Measurements from ENCODE around the gene UBE3D. TPM values are rescaled to one million over a fixed set of nuclear protein-coding genes. Genes with fewer than 3 reads are reported as not detected.
"Not testable (repeated sequence)": the region's sequence is repeated elsewhere in the genome, so short reads cannot be mapped to it uniquely, and the experiment has no call there.

Gene UBE3D
- total and polyA plus RNA-seq, 10 donors = 3.8 to 20.6 (median 8.1) TPM

- no peak for DNase-seq
- 89 to 93% (median 92%) methylated on average over 9 of the region's 9 CpGs for WGBS, 5 donors
- H3K27me3 ChIP-seq (replicated peaks in 1 of 7) = no peaks in the 10 kb centered on the region
- no peak overlapping the region for H3K27ac ChIP-seq
- no peak for TF ChIP-seq POLR2A (IDR thresholded peaks at IDR 0.05)
- TF ChIP-seq CTCF (IDR thresholded peaks at IDR 0.05 in 8 of 11, conservative IDR thresholded peaks at IDR 0.05 in 3 of 11) = no peak
- TF ChIP-seq POLR2AphosphoS5 (IDR thresholded peaks at IDR 0.05) = no peak
- no peaks in the 10 kb centered on the region for H3K9me3 ChIP-seq
- peaks cover 0 to 23% (median 0%) of the 10 kb centered on the region in 6 donors for H3K36me3 ChIP-seq
- H3K4me3 ChIP-seq = no peak overlapping the region
- intact Hi-C loops (cut with DNase I; ENCODE audit: low total_unique reads) = no loop called here
- H3K4me1 ChIP-seq = no peaks in the 10 kb centered on the region
These were observed 171.6 kb downstream of the UBE3D start for GRCh38 chr6:82893889-82894652.

GRCh38 chr6:82891503-82891902 is 174.1 kb downstream of the UBE3D start:
- H3K4me1 ChIP-seq; H3K27me3 ChIP-seq (replicated peaks in 1 of 7); intact Hi-C loops (cut with DNase I; ENCODE audit: low total_unique reads); H3K4me3 ChIP-seq; H3K9me3 ChIP-seq; H3K27ac ChIP-seq; DNase-seq: not testable (repeated sequence)
- peaks cover 0 to 23% (median 0%) of the 10 kb centered on the region in 6 donors for H3K36me3 ChIP-seq
- 75 to 92% (median 87%) methylated on average over 3 of the region's 3 CpGs for WGBS, 5 donors

GRCh38 chr6:82891076-82891475 is 174.6 kb downstream of the UBE3D start:
- Histone ChIP-seq H3K36me3 (peaks cover 0 to 23% (median 0%) of the 10 kb centered on the region in 6 donors), H3K4me3 (no peak overlapping the region), H3K4me1 (no peaks in the 10 kb centered on the region), H3K27me3 (replicated peaks in 1 of 7) (no peaks in the 10 kb centered on the region), H3K9me3 (no peaks in the 10 kb centered on the region), H3K27ac (no peak overlapping the region)
- DNase-seq = no peak
- TF ChIP-seq CTCF (IDR thresholded peaks at IDR 0.05 in 8 of 11, conservative IDR thresholded peaks at IDR 0.05 in 3 of 11) (no peak), POLR2AphosphoS5 (IDR thresholded peaks at IDR 0.05) (no peak)
- intact Hi-C loops (cut with DNase I; ENCODE audit: low total_unique reads) = no loop called here

- no peak for DNase-seq
- Histone ChIP-seq H3K36me3 (peaks cover 0 to 23% (median 0%) of the 10 kb centered on the region in 6 donors), H3K4me1 (no peaks in the 10 kb centered on the region), H3K27ac (no peak overlapping the region), H3K4me3 (no peak overlapping the region), H3K9me3 (no peaks in the 10 kb centered on the region), H3K27me3 (replicated peaks in 1 of 7) (no peaks in the 10 kb centered on the region)
- 72 to 94% (median 80%) methylated on average over 1 of the region's 1 CpG for WGBS, 5 donors
- intact Hi-C loops (cut with DNase I; ENCODE audit: low total_unique reads) = no loop called here
- TF ChIP-seq POLR2A (IDR thresholded peaks at IDR 0.05) = no peak
- no peak for TF ChIP-seq CTCF (IDR thresholded peaks at IDR 0.05 in 8 of 11, conservative IDR thresholded peaks at IDR 0.05 in 3 of 11)
- TF ChIP-seq POLR2AphosphoS5 (IDR thresholded peaks at IDR 0.05) = no peak
These were observed 175.4 kb downstream of the UBE3D start for GRCh38 chr6:82890240-82890639.
